HepG2 (cell line): Measurements from ENCODE around the gene ASB16. TPM values are rescaled to one million over a fixed set of nuclear protein-coding genes. Genes with fewer than 3 reads are reported as not detected.

Source experiments
- CCDC6 ChIP-seq: sonication (generic); formaldehyde crosslinking; IDR thresholded peaks from 2 replicates; pipeline ENCODE4 v1.8.1; 2022; ENCODE audit warnings: mild to moderate bottlenecking, missing genetic modification reagents, moderate library complexity
- EP300 ChIP-seq, 3 experiments: sonication (generic) in 1 of 3; formaldehyde crosslinking in 1 of 3; IDR thresholded peaks; 2 replicates each; pipeline versions ENCODE4 v1.5.1 to v1.6.1; 2011 to 2020; ENCODE audit warnings: low read depth in 2 of 3, low read length in 2 of 3, borderline replicate concordance in 1 of 3, improper control_type of control experiment in 1 of 3, mild to moderate bottlenecking in 1 of 3, missing genetic modification reagents in 1 of 3, moderate library complexity in 1 of 3
- HCFC1 ChIP-seq: fragments of 150-350 bp; IDR thresholded peaks from 2 replicates; pipeline ENCODE4 v1.6.1; 2014; ENCODE audit warnings: low read depth, low read length
- KDM2A ChIP-seq: sonication (generic); formaldehyde crosslinking; IDR thresholded peaks from 2 replicates; pipeline ENCODE4 v1.4.0; 2020; ENCODE audit warnings: low read depth, missing genetic modification reagents, borderline replicate concordance
- KDM4B ChIP-seq: sonication (generic); formaldehyde crosslinking; IDR thresholded peaks from 2 replicates; pipeline ENCODE4 v1.4.0; 2020; ENCODE audit warnings: missing genetic modification reagents
- NPAS2 ChIP-seq: sonication (generic); formaldehyde crosslinking; IDR thresholded peaks from 2 replicates; pipeline ENCODE4 v1.8.0; 2022; ENCODE audit warnings: mild to moderate bottlenecking, missing genetic modification reagents, borderline replicate concordance
- PHF8 ChIP-seq: sonication (generic); formaldehyde crosslinking; IDR thresholded peaks from 2 replicates; pipeline ENCODE4 v1.5.0; 2020; ENCODE audit warnings: missing genetic modification reagents
- ZC3H13 ChIP-seq: sonication (generic); formaldehyde crosslinking; IDR thresholded peaks from 2 replicates; pipeline ENCODE4 v1.8.1; 2023; ENCODE audit warnings: mild to moderate bottlenecking, missing genetic modification reagents, moderate library complexity
- ZNF225 ChIP-seq: sonication (generic); formaldehyde crosslinking; IDR thresholded peaks from 2 replicates; pipeline ENCODE4 v1.4.0; 2020; ENCODE audit warnings: mild to moderate bottlenecking, missing genetic modification reagents
- ZNF615 ChIP-seq: sonication (generic); formaldehyde crosslinking; IDR thresholded peaks from 2 replicates; pipeline ENCODE4 v1.5.0; 2020; ENCODE audit warnings: mild to moderate bottlenecking, missing genetic modification reagents, borderline replicate concordance
- ZNF670 ChIP-seq: sonication (generic); formaldehyde crosslinking; IDR thresholded peaks from 2 replicates; pipeline ENCODE4 v1.8.0; 2022; ENCODE audit warnings: mild to moderate bottlenecking, missing genetic modification reagents, borderline replicate concordance
- ZNF724P ChIP-seq: sonication (generic); formaldehyde crosslinking; IDR thresholded peaks from 2 replicates; pipeline ENCODE4 v1.8.0; 2022; ENCODE audit warnings: missing genetic modification reagents, borderline replicate concordance
- ZNF747 ChIP-seq: sonication (generic); formaldehyde crosslinking; IDR thresholded peaks from 2 replicates; pipeline ENCODE4 v1.8.1; 2023; ENCODE audit warnings: missing genetic modification reagents, mild to moderate bottlenecking, borderline replicate concordance
- polyA plus RNA-seq, 8 experiments: library from polyadenylated mRNA; depleted of rRNA in 3 of 8; stranded (reverse) in 7 of 8; unstranded in 1 of 8; fragments of >200 nt; fragmentation: Illumina TruSeq in 4 of 8; extraction: Trizol in 4 of 8; gene quantifications; 2 replicates each; pipeline versions ENCODE4 v1.2.1 to v1.2.3, GENCODE V29; 2011 to 2016; ENCODE audit warnings: low read depth in 4 of 8, missing spikeins in 1 of 8, mixed read lengths in 1 of 8; ENCODE audit not compliant: insufficient read depth in 1 of 8
- total RNA-seq, 5 experiments: library from RNA; depleted of rRNA; stranded (reverse); fragments of >200 nt; fragmentation: Illumina TruSeq; extraction: Trizol; gene quantifications; 2 replicates each; pipeline ENCODE4 v1.2.3, GENCODE V29; 2016; ENCODE audit warnings: low read depth in 1 of 5
- TF ChIP-seq, protein P1 (sequence below): sonication (generic); formaldehyde crosslinking; IDR thresholded peaks from 2 replicates; pipeline ENCODE4 v1.8.0; 2022; ENCODE audit warnings: mild to moderate bottlenecking, missing genetic modification reagents; ENCODE audit not compliant: insufficient replicate concordance
- TF ChIP-seq, protein P2 (sequence below): sonication (generic); formaldehyde crosslinking; IDR thresholded peaks from 2 replicates; pipeline ENCODE4 v1.4.0; 2020; ENCODE audit warnings: missing genetic modification reagents, borderline replicate concordance
- TF ChIP-seq, protein P3 (sequence below): sonication (generic); formaldehyde crosslinking; IDR thresholded peaks from 2 replicates; pipeline ENCODE4 v1.5.1; 2020; ENCODE audit warnings: mild to moderate bottlenecking, moderate library complexity, missing genetic modification reagents
- TF ChIP-seq, protein P4 (sequence below): sonication (generic); formaldehyde crosslinking; IDR thresholded peaks from 2 replicates; pipeline ENCODE4 v1.4.0; 2020; ENCODE audit warnings: low read depth, mild to moderate bottlenecking, missing genetic modification reagents
- TF ChIP-seq, protein P5 (sequence below): sonication (generic); formaldehyde crosslinking; IDR thresholded peaks from 2 replicates; pipeline ENCODE4 v1.4.0; 2020; ENCODE audit warnings: missing genetic modification reagents, mild to moderate bottlenecking, borderline replicate concordance
- TF ChIP-seq, protein P6 (sequence below): sonication (generic); formaldehyde crosslinking; IDR thresholded peaks from 2 replicates; pipeline ENCODE4 v1.8.1; 2022; ENCODE audit warnings: mild to moderate bottlenecking, missing genetic modification reagents

The ASB16 gene
- total and polyA plus RNA-seq, 2 of the 13 experiments (the other 11 are each of a cell fraction or from before 2014, with no cell fraction given): 0.07 TPM; not detected in 1

DNA sequence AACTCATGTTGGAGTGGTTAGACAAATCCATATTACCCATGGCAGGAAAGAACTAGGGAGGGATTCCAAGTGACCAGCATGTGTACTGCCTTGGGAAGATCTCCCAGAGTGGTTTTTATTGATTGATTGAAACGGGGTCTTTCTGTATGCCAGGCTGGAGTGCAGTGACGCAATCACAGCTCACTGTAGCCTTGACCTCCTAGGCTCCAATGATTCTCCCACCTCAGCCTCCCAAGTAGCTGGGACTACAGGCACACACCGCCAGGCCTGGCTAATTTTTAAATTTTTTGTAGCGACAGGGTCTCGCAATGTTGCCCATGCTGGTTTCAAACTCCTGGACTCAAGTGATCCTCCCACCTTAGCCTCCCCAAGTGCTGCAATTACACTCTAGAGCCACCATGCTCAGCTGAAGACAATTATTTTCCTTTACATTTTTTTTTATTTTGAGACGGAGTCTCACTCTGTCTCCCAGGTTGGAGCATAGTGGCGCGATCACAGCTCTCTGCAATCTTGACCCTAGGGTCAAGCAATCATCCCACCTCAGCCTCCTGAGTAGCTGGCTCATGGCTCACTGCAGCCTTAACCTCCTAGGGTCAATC is 13.8 kb downstream of the ASB16 start (continued):
- TF ChIP-seq, protein P1, sequence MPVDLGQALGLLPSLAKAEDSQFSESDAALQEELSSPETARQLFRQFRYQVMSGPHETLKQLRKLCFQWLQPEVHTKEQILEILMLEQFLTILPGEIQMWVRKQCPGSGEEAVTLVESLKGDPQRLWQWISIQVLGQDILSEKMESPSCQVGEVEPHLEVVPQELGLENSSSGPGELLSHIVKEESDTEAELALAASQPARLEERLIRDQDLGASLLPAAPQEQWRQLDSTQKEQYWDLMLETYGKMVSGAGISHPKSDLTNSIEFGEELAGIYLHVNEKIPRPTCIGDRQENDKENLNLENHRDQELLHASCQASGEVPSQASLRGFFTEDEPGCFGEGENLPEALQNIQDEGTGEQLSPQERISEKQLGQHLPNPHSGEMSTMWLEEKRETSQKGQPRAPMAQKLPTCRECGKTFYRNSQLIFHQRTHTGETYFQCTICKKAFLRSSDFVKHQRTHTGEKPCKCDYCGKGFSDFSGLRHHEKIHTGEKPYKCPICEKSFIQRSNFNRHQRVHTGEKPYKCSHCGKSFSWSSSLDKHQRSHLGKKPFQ (CRISPR knock-in tag): no peak
- TF ChIP-seq, protein P2, sequence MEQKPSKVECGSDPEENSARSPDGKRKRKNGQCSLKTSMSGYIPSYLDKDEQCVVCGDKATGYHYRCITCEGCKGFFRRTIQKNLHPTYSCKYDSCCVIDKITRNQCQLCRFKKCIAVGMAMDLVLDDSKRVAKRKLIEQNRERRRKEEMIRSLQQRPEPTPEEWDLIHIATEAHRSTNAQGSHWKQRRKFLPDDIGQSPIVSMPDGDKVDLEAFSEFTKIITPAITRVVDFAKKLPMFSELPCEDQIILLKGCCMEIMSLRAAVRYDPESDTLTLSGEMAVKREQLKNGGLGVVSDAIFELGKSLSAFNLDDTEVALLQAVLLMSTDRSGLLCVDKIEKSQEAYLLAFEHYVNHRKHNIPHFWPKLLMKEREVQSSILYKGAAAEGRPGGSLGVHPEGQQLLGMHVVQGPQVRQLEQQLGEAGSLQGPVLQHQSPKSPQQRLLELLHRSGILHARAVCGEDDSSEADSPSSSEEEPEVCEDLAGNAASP (CRISPR knock-in tag): peak; percentile 14; the same call in 1 of the 2 replicates
- TF ChIP-seq, protein P3, sequence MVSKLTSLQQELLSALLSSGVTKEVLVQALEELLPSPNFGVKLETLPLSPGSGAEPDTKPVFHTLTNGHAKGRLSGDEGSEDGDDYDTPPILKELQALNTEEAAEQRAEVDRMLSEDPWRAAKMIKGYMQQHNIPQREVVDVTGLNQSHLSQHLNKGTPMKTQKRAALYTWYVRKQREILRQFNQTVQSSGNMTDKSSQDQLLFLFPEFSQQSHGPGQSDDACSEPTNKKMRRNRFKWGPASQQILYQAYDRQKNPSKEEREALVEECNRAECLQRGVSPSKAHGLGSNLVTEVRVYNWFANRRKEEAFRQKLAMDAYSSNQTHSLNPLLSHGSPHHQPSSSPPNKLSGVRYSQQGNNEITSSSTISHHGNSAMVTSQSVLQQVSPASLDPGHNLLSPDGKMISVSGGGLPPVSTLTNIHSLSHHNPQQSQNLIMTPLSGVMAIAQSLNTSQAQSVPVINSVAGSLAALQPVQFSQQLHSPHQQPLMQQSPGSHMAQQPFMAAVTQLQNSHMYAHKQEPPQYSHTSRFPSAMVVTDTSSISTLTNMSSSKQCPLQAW (CRISPR knock-in tag): 0 out of 2 replicates have a peak, but pooled peaks have one; percentile 12
- TF ChIP-seq, protein P4, sequence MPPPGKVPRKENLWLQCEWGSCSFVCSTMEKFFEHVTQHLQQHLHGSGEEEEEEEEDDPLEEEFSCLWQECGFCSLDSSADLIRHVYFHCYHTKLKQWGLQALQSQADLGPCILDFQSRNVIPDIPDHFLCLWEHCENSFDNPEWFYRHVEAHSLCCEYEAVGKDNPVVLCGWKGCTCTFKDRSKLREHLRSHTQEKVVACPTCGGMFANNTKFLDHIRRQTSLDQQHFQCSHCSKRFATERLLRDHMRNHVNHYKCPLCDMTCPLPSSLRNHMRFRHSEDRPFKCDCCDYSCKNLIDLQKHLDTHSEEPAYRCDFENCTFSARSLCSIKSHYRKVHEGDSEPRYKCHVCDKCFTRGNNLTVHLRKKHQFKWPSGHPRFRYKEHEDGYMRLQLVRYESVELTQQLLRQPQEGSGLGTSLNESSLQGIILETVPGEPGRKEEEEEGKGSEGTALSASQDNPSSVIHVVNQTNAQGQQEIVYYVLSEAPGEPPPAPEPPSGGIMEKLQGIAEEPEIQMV (CRISPR knock-in tag): no peak
- TF ChIP-seq ZNF724P (no peak), PHF8 (no peak; the same call in 1 of the 2 replicates), KDM4B (no peak), ZC3H13 (CRISPR knock-in tag) (no peak), KDM2A (CRISPR knock-in tag) (no peak), ZNF225 (CRISPR knock-in tag) (no peak), CCDC6 (no peak), ZNF615 (no peak), NPAS2 (no peak), HCFC1 (no peak), EP300 (IDR thresholded peaks at IDR 0.05; ENCODE audit: low read depth in 2 of 2, low read length in 2 of 2) (peak in 1 of 2 experiments; percentile 22; a peak in 1 of 4 replicates), EP300 (CRISPR knock-in tag; IDR thresholded peaks at IDR 0.05; ENCODE audit: borderline replicate concordance) (no peak), ZNF670 (no peak), ZNF747 (no peak)
- TF ChIP-seq, protein P5, sequence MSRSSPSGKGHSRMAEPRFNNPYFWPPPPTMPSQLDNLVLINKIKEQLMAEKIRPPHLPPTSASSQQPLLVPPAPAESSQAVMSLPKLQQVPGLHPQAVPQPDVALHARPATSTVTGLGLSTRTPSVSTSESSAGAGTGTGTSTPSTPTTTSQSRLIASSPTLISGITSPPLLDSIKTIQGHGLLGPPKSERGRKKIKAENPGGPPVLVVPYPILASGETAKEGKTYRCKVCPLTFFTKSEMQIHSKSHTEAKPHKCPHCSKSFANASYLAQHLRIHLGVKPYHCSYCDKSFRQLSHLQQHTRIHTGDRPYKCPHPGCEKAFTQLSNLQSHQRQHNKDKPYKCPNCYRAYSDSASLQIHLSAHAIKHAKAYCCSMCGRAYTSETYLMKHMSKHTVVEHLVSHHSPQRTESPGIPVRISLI (CRISPR knock-in tag): no peak
- TF ChIP-seq, protein P6, sequence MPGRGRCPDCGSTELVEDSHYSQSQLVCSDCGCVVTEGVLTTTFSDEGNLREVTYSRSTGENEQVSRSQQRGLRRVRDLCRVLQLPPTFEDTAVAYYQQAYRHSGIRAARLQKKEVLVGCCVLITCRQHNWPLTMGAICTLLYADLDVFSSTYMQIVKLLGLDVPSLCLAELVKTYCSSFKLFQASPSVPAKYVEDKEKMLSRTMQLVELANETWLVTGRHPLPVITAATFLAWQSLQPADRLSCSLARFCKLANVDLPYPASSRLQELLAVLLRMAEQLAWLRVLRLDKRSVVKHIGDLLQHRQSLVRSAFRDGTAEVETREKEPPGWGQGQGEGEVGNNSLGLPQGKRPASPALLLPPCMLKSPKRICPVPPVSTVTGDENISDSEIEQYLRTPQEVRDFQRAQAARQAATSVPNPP (CRISPR knock-in tag): no peak
